ENCODE data around the gene DLG1.

DLG1 gene

DNA sequence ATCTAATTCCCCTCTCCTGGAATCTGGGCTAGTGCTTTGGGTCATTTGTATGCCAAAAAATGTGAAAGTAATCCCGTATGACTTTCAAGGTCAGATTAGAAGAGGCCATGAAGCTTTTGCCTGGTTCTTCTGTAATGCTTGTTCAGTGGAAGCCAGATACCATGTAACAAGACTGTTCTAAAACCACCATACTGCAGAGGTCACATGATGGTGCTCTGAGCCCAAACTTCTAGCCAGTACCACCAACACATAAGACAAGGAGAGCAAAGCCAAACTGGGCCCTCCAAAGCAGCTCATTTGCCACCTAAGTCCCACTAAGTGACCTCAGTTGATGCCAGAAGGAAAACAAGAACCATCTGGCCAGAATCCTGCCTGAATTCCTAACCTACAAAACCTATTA is 204.5 kb downstream of the DLG1 start:
- no peak for DNase-seq (ENCODE audit: extremely low read depth, insufficient read length)
- Histone ChIP-seq H3K27me3 (replicated peaks; ENCODE audit: control insufficient read depth, insufficient read depth, low read length) (no peaks in the 10 kb centered on the region), H3K36me3 (ENCODE audit: control insufficient read depth, insufficient read depth, low read length) (no peaks in the 10 kb centered on the region; the same call in 1 of the 2 replicates), H3K4me3 (replicated peaks; ENCODE audit: low read depth, low read length) (no peak overlapping the region)
- no peak for TF ChIP-seq CTCF (IDR thresholded peaks at IDR 0.05; ENCODE audit: insufficient read depth, low read length, poor library complexity, severe bottlenecking)

DNA sequence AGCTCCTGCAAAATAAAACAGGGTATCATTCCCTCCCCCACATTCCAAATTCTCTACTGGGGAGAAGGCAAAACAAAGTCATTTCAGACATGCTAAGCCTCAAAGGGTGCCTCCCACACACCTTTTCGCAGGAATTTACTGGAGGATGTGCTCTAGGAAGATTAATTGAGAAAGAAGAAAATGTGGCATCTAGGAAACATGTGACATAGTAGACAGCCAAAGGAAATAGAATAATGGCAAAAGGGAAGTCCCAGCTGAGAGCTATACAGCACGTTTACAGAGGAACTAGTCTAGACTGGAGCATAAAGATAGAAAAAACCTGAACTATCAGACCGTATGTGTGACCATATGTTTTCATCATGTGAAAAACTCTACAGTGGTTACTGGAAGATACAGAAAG is 210.0 kb downstream of the DLG1 start:
- Histone ChIP-seq H3K36me3 (ENCODE audit: control insufficient read depth, insufficient read depth, low read length) (no peaks in the 10 kb centered on the region), H3K4me3 (replicated peaks; ENCODE audit: low read depth, low read length) (no peak overlapping the region), H3K27me3 (replicated peaks; ENCODE audit: control insufficient read depth, insufficient read depth, low read length) (no peaks in the 10 kb centered on the region)
- DNase-seq (ENCODE audit: extremely low read depth, insufficient read length) = no peak
- TF ChIP-seq CTCF (IDR thresholded peaks at IDR 0.05; ENCODE audit: insufficient read depth, low read length, poor library complexity, severe bottlenecking) = no peak

- no peak for TF ChIP-seq CTCF (IDR thresholded peaks at IDR 0.05; ENCODE audit: insufficient read depth, low read length, poor library complexity, severe bottlenecking)
Measured at GRCh38 chr3:197085137-197085536, 213.3 kb downstream of the DLG1 start.

GRCh38 chr3:197083486-197083885 is 214.9 kb downstream of the DLG1 start:
- Histone ChIP-seq H3K27me3 (replicated peaks; ENCODE audit: control insufficient read depth, insufficient read depth, low read length) (no peaks in the 10 kb centered on the region), H3K4me3 (replicated peaks; ENCODE audit: low read depth, low read length) (no peak overlapping the region), H3K36me3 (ENCODE audit: control insufficient read depth, insufficient read depth, low read length) (no peaks in the 10 kb centered on the region)
- DNase-seq (ENCODE audit: extremely low read depth, insufficient read length) = no peak
- no peak for TF ChIP-seq CTCF (IDR thresholded peaks at IDR 0.05; ENCODE audit: insufficient read depth, low read length, poor library complexity, severe bottlenecking)

More at GRCh38 chr3:197085137-197085536, 213.3 kb downstream of the DLG1 start:
- no peak for DNase-seq (ENCODE audit: extremely low read depth, insufficient read length)
- Histone ChIP-seq H3K36me3 (ENCODE audit: control insufficient read depth, insufficient read depth, low read length) (no peaks in the 10 kb centered on the region), H3K27me3 (replicated peaks; ENCODE audit: control insufficient read depth, insufficient read depth, low read length) (no peaks in the 10 kb centered on the region), H3K4me3 (replicated peaks; ENCODE audit: low read depth, low read length) (no peak overlapping the region)

GRCh38 chr3:197082871-197083270 is 215.5 kb downstream of the DLG1 start:
- Histone ChIP-seq H3K36me3 (ENCODE audit: control insufficient read depth, insufficient read depth, low read length) (no peaks in the 10 kb centered on the region), H3K27me3 (replicated peaks; ENCODE audit: control insufficient read depth, insufficient read depth, low read length) (no peaks in the 10 kb centered on the region), H3K4me3 (replicated peaks; ENCODE audit: low read depth, low read length) (no peak overlapping the region)
- TF ChIP-seq CTCF (IDR thresholded peaks at IDR 0.05; ENCODE audit: insufficient read depth, low read length, poor library complexity, severe bottlenecking) = no peak
- no peak for DNase-seq (ENCODE audit: extremely low read depth, insufficient read length)

- no peak overlapping the region for H3K4me3 ChIP-seq (replicated peaks; ENCODE audit: low read depth, low read length)
- no peak for TF ChIP-seq CTCF (IDR thresholded peaks at IDR 0.05; ENCODE audit: insufficient read depth, low read length, poor library complexity, severe bottlenecking)
- no peaks in the 10 kb centered on the region for H3K27me3 ChIP-seq (replicated peaks; ENCODE audit: control insufficient read depth, insufficient read depth, low read length)
- no peak for DNase-seq (ENCODE audit: extremely low read depth, insufficient read length)
- peaks cover 1% of the 10 kb centered on the region for H3K36me3 ChIP-seq (ENCODE audit: control insufficient read depth, insufficient read depth, low read length)
Measured at GRCh38 chr3:197080344-197080743, 218.1 kb downstream of the DLG1 start.

Data from GM06990 (cell line).